Measurements from ENCODE around the gene SDSL.

SDSL gene

DNA sequence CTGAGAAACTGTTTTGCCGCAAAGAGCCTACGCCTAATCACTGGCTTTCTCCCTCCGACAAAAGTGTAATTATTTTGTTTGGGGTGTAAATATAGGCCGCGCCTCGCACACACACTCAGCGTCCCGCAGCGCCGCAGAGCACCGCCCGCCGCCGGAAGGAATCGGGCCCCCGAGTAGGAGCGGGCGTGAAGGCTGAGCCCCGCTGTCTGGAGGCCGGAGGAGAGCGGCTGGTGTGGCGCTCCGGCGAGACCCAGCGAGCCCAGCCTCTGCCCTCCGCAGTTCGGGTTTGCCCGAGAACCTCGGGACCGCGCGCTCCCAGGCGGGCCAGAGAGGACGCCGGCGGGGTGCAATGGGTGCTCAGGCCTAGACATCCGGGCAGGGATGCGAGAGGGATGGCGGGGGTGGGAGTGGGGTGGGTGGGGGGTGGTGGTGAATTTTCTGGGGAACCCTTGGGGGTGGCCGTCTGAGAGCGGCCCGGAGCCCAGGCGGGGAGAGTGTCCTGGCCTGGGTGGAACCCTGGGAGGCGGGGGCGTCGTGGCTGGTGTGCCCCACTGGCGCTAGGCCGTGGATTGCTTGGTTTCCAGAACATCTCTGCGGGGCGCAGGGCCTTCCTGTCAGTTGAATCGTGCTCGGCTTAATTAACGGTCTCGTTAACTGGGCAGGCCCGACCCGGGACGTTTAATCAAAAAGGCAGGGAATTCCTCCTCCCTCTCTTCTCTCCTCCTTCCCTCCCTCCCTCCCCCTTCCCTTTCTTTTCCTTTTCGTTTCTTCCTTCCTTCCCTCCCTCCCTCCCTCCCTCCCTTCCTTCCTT lies 54.2 kb downstream of the SDSL start:
- TF ChIP-seq, protein P1, sequence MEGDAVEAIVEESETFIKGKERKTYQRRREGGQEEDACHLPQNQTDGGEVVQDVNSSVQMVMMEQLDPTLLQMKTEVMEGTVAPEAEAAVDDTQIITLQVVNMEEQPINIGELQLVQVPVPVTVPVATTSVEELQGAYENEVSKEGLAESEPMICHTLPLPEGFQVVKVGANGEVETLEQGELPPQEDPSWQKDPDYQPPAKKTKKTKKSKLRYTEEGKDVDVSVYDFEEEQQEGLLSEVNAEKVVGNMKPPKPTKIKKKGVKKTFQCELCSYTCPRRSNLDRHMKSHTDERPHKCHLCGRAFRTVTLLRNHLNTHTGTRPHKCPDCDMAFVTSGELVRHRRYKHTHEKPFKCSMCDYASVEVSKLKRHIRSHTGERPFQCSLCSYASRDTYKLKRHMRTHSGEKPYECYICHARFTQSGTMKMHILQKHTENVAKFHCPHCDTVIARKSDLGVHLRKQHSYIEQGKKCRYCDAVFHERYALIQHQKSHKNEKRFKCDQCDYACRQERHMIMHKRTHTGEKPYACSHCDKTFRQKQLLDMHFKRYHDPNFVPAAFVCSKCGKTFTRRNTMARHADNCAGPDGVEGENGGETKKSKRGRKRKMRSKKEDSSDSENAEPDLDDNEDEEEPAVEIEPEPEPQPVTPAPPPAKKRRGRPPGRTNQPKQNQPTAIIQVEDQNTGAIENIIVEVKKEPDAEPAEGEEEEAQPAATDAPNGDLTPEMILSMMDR (conservative IDR thresholded peaks at IDR 0.05), result no peak
- H3K27ac ChIP-seq, result no peak overlapping the region

DNA sequence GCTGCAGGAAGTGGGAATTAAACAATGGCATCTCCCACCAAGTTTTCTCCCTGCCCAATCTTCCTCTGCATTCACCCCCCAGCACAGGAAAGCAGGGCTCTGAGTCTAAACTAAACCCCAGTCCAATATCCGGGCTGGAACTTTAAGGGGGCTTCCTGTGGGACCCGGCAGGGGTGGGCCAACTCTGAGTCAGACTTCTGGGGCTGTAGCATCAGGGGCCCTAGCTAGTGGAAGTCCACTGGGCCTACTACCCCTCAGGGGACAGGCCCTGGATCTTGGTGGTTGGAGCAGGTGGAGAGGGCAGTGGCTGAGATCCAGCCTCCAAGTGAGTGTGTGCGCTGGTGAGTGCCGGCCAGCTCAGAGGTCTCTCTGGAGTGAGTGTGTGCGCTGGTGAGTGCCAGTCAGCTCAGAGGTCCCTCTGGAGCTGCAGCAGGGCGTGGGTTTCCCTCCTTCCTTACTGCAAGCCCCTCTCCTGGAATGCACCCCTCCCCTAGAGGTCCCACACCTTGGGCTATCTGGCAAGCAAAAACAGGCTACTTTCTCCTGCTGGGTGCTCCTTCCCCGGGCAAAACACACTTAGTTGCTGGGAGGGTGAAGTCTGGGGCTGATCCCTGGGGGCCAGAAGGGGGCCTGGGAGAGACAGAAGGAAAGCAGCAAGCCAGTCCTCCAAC lies 55.1 kb downstream of the SDSL start:
- TF ChIP-seq, protein P1 (conservative IDR thresholded peaks at IDR 0.05), result no peak
- no peak overlapping the region for H3K27ac ChIP-seq

DNA sequence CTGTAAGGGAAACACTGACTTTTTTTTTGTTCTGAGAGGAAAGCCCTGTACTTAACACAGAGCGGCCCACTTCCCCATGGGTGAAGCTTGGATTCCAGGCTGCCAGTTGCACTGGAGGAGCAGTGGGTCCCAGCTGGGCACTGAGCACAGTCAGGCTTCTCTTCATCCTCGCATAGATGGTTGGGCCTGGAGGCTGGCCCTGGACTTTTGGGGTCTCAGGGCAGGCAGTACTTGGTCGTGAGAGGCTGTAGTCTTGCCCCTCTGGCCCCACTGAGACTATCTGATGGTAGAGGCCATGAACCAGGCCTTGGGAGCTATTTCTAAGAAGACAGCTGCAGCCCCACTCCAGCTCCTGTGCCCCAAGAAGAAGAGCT lies 55.6 kb downstream of the SDSL start:
- TF ChIP-seq, protein P1 (conservative IDR thresholded peaks at IDR 0.05), result no peak
- no peak overlapping the region for H3K27ac ChIP-seq

DNA sequence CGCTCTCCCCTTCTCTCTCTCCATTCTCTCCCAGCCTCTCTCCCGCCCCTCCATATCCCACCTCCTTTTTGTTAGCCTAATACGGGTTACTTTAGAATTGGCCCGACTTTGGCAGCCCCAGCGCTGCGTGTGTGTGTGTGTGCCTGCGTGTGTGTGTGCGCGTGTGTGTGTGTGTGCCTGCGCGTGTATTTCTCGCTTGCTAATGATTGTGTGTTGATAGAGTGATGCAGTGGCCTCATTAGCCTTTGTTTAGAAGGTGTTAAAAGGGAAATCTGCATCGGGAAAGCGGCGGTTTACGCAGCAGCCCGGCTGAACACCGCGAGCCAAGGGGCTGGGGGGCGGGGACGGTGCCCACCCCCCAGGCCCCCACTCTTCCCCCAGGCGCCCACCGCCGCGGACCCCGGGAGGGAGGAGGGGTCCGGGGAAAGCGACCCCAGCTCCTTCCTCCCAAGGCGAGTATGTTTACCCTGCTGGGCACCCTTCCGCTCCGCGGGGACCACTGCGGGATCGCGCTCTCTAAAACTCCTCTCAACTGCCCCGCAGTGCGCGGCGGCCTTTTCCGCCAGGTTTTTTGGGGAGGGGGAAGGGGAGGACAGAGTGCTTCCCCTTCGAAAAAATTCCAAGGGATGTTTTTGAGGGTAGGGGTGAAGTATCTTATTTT lies 56.3 kb downstream of the SDSL start:
- TF ChIP-seq, protein P1 (conservative IDR thresholded peaks at IDR 0.05), result no peak
- no peak overlapping the region for H3K27ac ChIP-seq

DNA sequence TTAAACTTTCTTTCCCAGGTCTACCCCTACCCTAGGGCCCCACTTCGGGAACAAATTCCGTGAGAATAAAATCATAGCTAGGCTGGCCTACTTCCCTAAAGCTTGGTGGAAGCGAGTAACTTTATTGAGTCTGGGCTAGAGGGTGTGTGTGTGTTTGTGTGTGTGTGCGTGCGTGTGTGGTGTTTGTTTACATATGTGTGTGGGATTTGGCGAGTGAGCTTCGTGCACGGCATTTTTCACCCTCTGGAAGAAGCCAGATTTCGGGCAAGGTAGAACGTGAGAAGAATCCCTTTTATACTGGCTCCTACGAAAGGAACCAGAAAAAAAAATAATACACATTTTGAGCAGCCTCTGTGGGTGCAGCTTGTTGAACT lies 57.0 kb downstream of the SDSL start:
- no peak overlapping the region for H3K27ac ChIP-seq
- TF ChIP-seq, protein P1 (conservative IDR thresholded peaks at IDR 0.05), result no peak

DNA sequence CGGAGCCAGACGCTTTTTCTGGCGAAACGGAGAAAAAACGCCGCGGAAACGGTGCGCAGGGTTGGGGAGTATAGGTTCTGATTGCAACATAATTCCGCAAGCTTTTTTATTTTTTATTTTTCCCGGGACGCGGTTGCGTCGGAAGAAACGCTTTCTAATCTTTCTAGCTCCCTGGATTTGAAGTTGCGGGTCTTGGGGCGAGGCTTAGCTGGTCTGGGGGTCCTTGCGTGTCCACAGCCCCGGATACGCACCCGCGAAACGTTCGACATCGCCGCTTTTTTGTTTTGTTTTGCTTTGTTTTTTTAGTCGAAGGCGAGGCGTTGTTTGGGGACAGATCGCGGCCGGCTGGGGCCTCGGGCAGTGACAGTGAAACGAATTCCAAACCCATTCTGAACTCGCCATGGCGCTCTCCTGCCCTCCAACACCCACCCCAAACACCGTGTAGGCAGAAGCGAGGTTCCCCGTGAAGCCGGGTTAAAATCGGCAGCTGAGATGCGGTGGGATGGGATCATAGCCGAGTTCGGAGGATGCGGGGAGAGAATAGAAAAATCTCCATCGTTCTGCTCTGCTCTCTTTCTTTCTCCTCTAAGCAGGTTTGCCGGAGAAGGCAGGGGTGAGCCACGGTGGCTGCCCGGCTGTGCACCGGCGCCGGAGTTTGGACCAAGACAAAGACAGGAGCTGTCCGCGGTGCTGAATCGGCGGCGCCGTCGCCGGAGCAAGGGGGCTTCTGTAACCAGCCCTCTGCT lies 57.6 kb downstream of the SDSL start:
- TF ChIP-seq, protein P1 (conservative IDR thresholded peaks at IDR 0.05), result no peak
- no peak overlapping the region for H3K27ac ChIP-seq

Data from VCaP (cell line).